Globus pallidus (tissue), 1 donor: ENCODE measurements around the gene ARL8A.
A peak's percentile ranks its signal among the peaks of the same experiment; 100 is the strongest.
"Not testable (repeated sequence)": the region's sequence is repeated elsewhere in the genome, so short reads cannot be mapped to it uniquely, and the experiment has no call there.

Source experiments
- DNase-seq: peaks from one replicate; pipeline ENCODE4 v3.0.0-alpha.2; 2015; ENCODE audit warnings: low spot score

Gene ARL8A

DNA sequence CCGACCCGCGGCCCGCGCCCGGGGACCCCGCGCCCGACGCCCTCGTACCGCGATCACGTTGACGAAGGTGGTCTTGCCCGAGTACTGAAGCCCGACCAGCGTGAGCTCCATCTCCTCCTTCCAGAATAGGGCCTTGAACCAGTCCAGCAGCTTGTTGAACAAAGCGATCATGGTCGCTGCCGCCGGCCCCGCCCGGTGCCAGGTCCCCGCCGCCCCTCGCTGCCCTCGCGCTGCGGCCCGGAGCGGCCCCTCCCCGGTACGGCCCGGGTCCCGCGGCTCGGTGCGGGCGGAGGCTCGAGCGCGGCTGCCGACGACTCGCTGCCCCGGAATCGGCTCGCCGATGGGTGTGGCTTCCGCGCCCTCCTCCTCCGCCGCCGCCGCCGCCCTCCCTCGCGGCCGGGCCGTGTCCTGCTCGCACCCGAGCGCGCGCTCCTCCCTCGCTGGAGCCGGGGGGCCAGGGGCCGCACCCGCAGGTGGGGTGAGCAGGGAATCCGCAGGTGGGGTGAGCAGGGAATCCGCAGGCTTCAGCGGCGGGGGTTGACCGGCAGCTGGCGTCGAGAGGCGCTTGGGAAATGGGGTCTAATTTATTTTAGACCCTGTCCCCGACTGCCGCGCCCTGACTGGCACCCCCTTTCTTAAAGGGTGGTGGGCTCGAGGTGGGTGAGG is at the start of gene ARL8A:
TSS of gene ARL8A (minus strand) at position 336 of the 666 bp plus-strand sequence. CDS start at position 171, 165 bp downstream.
- DNase-seq = peak; percentile 71

DNA sequence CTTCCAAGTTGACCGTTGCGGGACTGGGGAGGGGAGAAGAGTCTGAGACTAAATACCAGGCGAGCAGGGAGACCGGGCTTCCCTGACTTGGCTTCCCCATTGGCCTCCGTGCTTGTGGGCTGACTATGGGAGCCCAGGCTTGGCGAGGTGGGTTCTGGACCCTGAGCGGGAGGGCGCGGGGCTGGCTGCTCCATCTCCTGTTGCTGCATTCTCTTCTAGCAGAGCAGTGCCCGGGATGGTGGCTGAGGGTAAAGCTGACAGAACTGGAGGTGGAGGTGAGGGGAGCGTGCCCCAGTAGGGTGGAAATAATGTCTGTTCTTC is 49.8 kb upstream of the ARL8A start:
- DNase-seq = no peak

- DNase-seq = no peak
Observed at GRCh38 chr1:202193614-202194327, 49.2 kb upstream of the ARL8A start, which contains the start of gene LGR6. Gene LGR6 (plus strand): TSS chr1:202193799. CDS start chr1:202193990, 191 bp downstream.

GRCh38 chr1:202192770-202193613 is 48.5 kb upstream of the ARL8A start:
- DNase-seq = peak; percentile 21

DNA sequence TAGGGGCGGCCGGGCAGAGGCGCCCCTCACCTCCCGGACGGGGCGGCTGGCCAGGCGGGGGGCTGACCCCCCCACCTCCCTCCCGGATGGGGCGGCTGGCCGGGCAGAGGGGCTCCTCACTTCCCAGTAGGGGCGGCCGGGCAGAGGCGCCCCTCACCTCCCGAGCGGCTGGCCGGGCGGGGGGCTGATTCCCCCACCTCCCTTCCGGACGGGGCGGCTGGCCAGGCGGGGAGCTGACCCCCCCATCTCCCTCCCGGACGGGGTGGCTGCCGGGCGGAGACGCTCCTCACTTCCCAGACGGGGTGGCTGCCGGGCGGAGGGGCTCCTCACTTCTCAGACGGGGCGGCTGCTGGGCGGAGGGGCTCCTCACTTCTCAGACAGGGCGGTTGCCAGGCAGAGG is 46.9 kb upstream of the ARL8A start:
- not testable (repeated sequence) for DNase-seq

DNA sequence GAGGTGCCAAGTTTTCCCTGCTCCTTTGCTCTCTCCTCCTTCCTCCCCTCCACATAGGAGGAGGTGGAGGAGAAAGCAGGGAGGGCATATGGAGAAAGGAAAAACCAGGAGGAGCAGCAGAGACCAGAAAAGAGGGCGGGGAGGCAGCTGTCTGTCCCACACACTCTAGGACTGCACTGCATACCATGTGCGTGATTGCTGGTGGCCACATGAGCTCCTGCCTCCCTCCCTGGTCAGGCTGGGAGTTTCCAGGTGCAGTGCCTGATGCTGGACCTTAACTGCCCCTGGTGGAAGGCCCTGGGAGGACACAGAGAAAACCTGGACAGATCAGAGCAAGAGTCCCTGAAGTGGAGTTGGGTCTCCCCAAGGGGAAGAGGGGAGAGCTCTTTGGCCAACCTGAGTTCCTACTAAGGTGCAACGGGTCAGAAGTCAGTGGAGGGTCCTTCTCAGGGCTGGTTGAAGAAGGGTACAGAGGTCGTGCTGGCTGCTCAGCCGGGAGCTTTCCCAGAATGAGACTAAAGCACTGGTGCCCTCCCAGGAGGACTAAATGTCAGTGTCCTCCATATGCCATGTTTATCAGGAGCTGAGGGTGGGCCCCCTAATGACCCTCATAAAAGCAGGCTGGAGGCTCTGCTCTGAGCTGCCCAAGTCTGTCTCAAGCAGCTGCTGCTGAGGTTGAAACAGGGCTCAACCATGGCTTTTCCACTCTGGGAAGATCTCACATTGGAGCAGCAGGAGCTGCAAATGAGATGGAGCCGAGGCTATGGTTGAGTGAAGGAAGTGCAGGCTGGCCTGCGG is 45.6 kb upstream of the ARL8A start:
- no peak for DNase-seq

- DNase-seq = peak; percentile 34
Observed at GRCh38 chr1:202189001-202189790, 44.7 kb upstream of the ARL8A start.

DNA sequence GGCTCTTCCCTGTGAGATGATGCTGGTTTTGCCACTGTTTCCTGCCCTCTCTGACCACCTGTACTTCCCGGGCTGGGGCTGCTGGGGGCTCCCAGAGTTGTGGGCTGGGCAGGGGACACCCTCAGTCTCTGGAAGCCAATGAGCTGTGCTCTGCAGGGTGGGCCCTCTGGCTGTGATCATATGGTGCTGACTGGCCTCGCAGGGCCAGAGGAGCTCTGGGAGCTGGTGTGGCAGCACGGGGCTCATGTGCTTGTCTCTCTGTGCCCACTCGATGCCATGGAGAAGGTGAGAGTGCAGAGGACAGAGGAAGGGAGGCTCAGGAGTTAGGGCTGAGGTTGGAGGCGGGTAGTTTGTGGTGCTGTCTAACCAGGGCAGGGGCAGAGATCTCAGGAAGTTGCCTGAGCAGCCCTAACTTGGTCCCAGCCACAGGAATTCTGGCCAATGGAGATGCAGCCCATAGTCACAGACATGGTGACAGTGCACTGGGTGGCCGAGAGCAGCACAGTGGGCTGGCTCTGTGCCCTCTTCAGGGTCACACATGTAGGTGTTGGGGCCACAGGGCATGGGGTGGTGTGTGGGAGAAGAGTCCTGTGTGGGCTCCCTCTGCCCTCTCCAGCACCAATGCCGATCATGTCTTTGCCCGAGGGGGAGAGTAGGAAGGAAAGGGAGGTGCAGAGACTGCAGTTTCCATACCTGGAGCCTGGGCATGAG is 43.3 kb upstream of the ARL8A start:
- no peak for DNase-seq

GRCh38 chr1:202187041-202187671 is 42.6 kb upstream of the ARL8A start:
- DNase-seq = no peak

DNA sequence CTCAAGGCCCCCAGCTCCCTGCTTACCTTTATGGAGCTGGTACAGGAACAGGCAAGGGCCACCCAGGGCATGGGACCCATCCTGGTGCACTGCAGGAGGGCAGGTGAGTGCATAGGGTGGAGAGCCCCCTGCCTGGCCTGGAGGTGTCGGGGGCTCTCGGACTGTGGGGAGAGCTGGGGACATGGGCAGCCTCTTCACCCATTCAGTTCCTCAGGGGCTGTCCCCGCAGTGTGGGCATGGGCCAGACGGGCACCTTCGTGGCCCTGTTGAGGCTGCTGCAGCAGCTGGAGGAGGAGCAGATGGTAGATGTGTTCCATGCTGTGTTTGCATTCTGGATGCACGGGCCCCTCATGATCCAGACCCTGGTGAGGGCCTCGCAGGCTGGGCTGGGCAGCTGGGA is 41.8 kb upstream of the ARL8A start:
- no peak for DNase-seq

- peak; percentile 66 for DNase-seq
Observed at GRCh38 chr1:202184750-202185460, 40.4 kb upstream of the ARL8A start.

GRCh38 chr1:202182040-202182877 is 37.7 kb upstream of the ARL8A start:
- DNase-seq = no peak

DNA sequence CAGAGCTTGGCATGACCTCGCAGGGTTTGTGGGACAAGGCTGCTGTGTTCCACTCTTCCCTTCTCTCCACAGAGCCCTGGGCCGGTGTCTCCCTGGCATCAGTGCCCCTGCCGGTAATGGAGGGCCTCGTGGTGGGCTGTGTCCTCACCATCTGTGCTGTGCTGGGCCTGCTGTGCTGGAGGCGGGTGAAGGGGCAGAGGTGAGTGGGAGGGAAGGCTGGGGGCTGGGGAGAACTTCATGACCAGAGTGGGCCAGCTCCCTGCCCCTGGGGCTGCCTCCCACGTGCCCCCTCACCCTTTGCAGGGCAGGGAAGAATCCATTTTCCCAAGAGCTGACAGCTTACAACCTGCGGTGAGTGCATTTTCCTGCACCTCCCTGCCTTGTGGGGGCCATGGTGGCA is 37.0 kb upstream of the ARL8A start:
- no peak for DNase-seq

- DNase-seq = not testable (repeated sequence)
Observed at GRCh38 chr1:202180751-202181139, 36.2 kb upstream of the ARL8A start.

DNA sequence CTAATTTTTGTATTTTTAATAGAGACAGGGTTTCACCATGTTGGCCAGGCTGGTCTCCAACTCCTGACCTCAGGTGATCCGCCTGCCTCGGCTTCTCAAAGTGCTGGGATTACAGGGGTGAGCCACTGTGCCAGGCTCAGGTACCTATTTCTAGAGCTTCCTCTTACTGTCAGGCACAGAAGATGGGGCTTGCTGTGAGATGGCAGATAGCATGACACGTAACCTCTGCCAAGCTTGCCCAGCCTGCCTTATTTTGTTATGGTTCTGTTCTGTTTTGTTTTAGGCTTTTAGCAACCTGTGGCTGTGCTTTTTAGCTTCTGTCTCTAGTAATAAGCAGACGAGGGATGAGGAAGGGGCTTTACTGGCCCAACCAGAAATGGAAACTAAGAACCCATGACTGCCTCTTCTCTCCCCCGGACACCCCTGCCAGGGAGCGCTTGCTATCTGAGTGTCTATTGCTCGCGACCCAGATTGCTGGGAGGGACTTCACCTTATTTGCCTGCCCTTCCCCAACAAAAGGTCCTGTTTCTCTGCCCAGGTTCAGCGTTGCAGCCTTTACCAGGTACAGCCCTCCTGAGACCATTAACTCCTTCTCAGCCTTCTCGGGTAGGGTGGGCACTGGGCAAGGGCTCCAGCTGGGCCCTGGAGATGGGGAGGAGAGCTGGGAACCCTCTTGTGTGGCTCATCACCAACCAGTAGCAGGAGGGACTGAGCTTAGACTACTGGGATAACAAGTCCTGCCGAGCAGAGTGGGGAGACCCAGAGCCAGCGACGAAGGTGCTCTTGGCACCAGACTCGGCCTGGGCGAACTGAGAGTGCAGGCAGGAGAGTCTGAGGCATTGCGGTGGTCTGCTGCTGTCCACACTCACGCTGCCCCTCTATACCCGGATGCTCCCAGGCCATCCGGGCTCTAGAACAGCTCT is 35.6 kb upstream of the ARL8A start:
- no peak for DNase-seq

DNA sequence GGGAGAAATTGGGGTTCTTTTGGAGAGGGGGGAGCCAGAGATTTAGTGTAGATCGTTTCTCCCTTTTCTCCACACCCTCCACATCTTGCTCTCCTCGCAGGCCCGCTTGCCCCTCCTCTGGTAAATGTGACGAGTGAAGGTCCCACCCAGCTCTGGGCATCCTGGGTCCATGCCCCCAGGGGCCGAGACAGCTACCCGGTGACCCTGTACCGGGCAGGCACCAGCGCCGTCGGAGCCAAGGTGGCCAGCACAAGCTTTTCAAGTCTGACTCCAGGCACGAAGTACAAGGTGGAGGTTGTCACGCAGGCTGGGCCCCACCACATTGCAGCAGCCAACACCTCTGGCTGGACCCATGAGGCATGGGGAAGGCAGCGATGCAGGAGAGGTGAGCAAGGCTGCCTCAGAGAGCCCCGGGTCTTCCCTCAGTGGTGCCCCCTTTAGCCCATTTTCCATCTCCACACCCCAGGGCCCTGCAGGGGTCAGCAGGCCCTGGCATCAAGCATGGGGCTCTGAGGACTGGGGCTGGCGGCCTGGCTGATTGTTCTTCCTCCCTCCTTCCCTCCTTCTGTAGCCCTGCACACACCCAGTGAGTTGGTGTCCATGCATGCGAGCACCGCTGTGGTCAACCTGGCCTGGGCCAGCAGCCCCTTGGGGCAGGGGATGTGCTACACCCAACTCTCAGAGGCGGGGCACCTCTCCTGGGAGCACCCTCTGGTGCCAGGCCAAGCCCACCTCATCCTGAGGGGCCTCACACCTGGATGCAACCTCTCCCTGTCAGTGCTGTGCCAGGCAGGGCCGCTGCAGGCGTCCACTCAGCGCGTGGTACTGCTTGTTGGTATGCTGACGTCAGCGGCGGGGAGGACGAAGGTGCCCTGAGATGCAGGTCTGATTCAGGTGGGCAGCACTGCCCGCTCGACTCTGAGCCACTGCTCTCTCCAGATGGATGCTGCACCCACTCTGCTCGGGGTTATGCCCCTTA is 32.7 kb upstream of the ARL8A start:
- DNase-seq = no peak
